Measurements from ENCODE around the gene ZNF263. TPM values are rescaled to one million over a fixed set of nuclear protein-coding genes. Genes with fewer than 3 reads are reported as not detected.
A peak's percentile ranks its signal among the peaks of the same experiment; 100 is the strongest.

ZNF263 gene
- total and polyA plus RNA-seq, 4 donors: 6.3 to 27.3 (median 13.3) TPM

GRCh38 chr16:3328104-3328503, 44.8 kb downstream of the ZNF263 start:
- H3K4me3 ChIP-seq (ENCODE audit: low read depth in 1 of 3, low read length in 3 of 3): peak overlapping the region in 1 of 3 donors; percentile 14
- peaks cover 10 to 24% (median 14%) of the 10 kb centered on the region in 4 donors for H3K9me3 ChIP-seq (ENCODE audit: control insufficient read depth in 4 of 4, low read length in 3 of 4)
- H3K4me1 ChIP-seq (ENCODE audit: control insufficient read depth in 4 of 4, insufficient read depth in 4 of 4, low read length in 3 of 4): no peaks in the 10 kb centered on the region
- H3K27me3 ChIP-seq (ENCODE audit: control insufficient read depth in 4 of 4, insufficient read depth in 4 of 4, low read length in 3 of 4): no peaks in the 10 kb centered on the region
- 40% methylated on average over 3 of the region's 3 CpGs for WGBS
- no peak overlapping the region for H3K9ac ChIP-seq (ENCODE audit: low read depth in 1 of 2, low read length in 2 of 2)
- no peak for TF ChIP-seq TAF1 (conservative IDR thresholded peaks at IDR 0.05)
- TF ChIP-seq MAX (IDR thresholded peaks at IDR 0.05): no peak
- no peak for TF ChIP-seq CTCF (IDR thresholded peaks at IDR 0.05; ENCODE audit: low read depth, low read length, missing input control)
- no peak for TF ChIP-seq NR2F2 (IDR thresholded peaks at IDR 0.05)
- TF ChIP-seq FOXA2 (IDR thresholded peaks at IDR 0.05): no peak
- TF ChIP-seq RXRA (IDR thresholded peaks at IDR 0.05): no peak
- no peak for TF ChIP-seq ATF3 (IDR thresholded peaks at IDR 0.05)
- no peak for TF ChIP-seq REST (IDR thresholded peaks at IDR 0.05)
- no peak for TF ChIP-seq FOXA1 (IDR thresholded peaks at IDR 0.05)
- TF ChIP-seq YY1 (IDR thresholded peaks at IDR 0.05): no peak
- no peak for TF ChIP-seq HNF4G (IDR thresholded peaks at IDR 0.05)
- TF ChIP-seq GABPA (IDR thresholded peaks at IDR 0.05 in 1 of 2, conservative IDR thresholded peaks at IDR 0.05 in 1 of 2): no peak
- H3K27ac ChIP-seq (ENCODE audit: low read depth in 1 of 2, low read length in 2 of 2): no peak overlapping the region
- no peak for DNase-seq (ENCODE audit: low spot score)
- H3K36me3 ChIP-seq (ENCODE audit: control insufficient read depth in 4 of 4, insufficient read depth in 3 of 4, low read depth in 1 of 4, low read length in 3 of 4): no peaks in the 10 kb centered on the region

GRCh38 chr16:3328643-3329042, 45.4 kb downstream of the ZNF263 start:
- H3K4me3 ChIP-seq (ENCODE audit: low read depth in 1 of 3, low read length in 3 of 3): peak overlapping the region in 1 of 3 donors; percentile 14
- H3K9ac ChIP-seq (ENCODE audit: low read depth in 1 of 2, low read length in 2 of 2): no peak overlapping the region
- H3K4me1 ChIP-seq (ENCODE audit: control insufficient read depth in 4 of 4, insufficient read depth in 4 of 4, low read length in 3 of 4): no peaks in the 10 kb centered on the region
- WGBS: 13% methylated on average over 2 of the region's 2 CpGs
- H3K36me3 ChIP-seq (ENCODE audit: control insufficient read depth in 4 of 4, insufficient read depth in 3 of 4, low read depth in 1 of 4, low read length in 3 of 4): no peaks in the 10 kb centered on the region
- no peak overlapping the region for H3K27ac ChIP-seq (ENCODE audit: low read depth in 1 of 2, low read length in 2 of 2)
- no peak for TF ChIP-seq YY1 (IDR thresholded peaks at IDR 0.05)
- TF ChIP-seq JUND (IDR thresholded peaks at IDR 0.05): no peak
- TF ChIP-seq FOXA2 (IDR thresholded peaks at IDR 0.05): no peak
- no peak for TF ChIP-seq ATF3 (IDR thresholded peaks at IDR 0.05)
- peak; percentile 29 to 57 for TF ChIP-seq HNF4A (conservative IDR thresholded peaks at IDR 0.05)
- TF ChIP-seq MAX (IDR thresholded peaks at IDR 0.05): no peak
- no peaks in the 10 kb centered on the region for H3K27me3 ChIP-seq (ENCODE audit: control insufficient read depth in 4 of 4, insufficient read depth in 4 of 4, low read length in 3 of 4)
- no peak for DNase-seq (ENCODE audit: low spot score)
- peaks cover 7 to 18% (median 10%) of the 10 kb centered on the region in 4 donors for H3K9me3 ChIP-seq (ENCODE audit: control insufficient read depth in 4 of 4, low read length in 3 of 4)

Other genes starting within 250 kb of the ZNF263 start
- gene BICDL2, start 246.5 kb upstream of the ZNF263 start, total RNA-seq: under 1 TPM in 1 of 2 donors, not detected in 1; 0.59 TPM
- gene BICDL2, start 246.5 kb upstream of the ZNF263 start, polyA plus RNA-seq: under 1 TPM; 0.15 to 0.33 TPM
- gene MMP25, start 236.9 kb upstream of the ZNF263 start, total RNA-seq: 1 to 10 TPM in 1 of 2 donors, under 1 TPM in 1; 0.47 to 2.7 TPM
- 1 to 10 TPM in 1 of 2 donors, under 1 TPM in 1; 0.57 to 1.3 TPM for gene MMP25, start 236.9 kb upstream of the ZNF263 start, polyA plus RNA-seq
- 100 to 1,000 TPM in 1 of 2 donors, 1 to 10 TPM in 1; 8.6 to 328 TPM for gene IL32, start 217.9 kb upstream of the ZNF263 start, total RNA-seq
- gene IL32, start 217.9 kb upstream of the ZNF263 start, polyA plus RNA-seq: 100 to 1,000 TPM in 1 of 2 donors, 10 to 100 TPM in 1; 93.4 to 300 TPM
- not detected for gene ZSCAN10, start 184.2 kb upstream of the ZNF263 start, total RNA-seq
- gene ZSCAN10, start 184.2 kb upstream of the ZNF263 start, polyA plus RNA-seq: not detected
- gene ZNF205, start 170.9 kb upstream of the ZNF263 start, total RNA-seq: 1 to 10 TPM; 4.1 to 6.9 TPM
- gene ZNF205, start 170.9 kb upstream of the ZNF263 start, polyA plus RNA-seq: 1 to 10 TPM; 2.0 to 5.9 TPM
- 1 to 10 TPM; 1.9 to 4.5 TPM for gene ZNF213, start 148.5 kb upstream of the ZNF263 start, total RNA-seq
- 1 to 10 TPM in 1 of 2 donors, under 1 TPM in 1; 0.56 to 1.6 TPM for gene ZNF213, start 148.5 kb upstream of the ZNF263 start, polyA plus RNA-seq
- gene OR1F1, start 95.3 kb upstream of the ZNF263 start, total RNA-seq: not detected
- gene OR1F1, start 95.3 kb upstream of the ZNF263 start, polyA plus RNA-seq: not detected
- 1 to 10 TPM; 4.5 to 5.3 TPM for gene ZNF200, start 48.3 kb upstream of the ZNF263 start, total RNA-seq
- gene ZNF200, start 48.3 kb upstream of the ZNF263 start, polyA plus RNA-seq: 1 to 10 TPM; 1.8 to 2.3 TPM
- gene MEFV, start 26.9 kb upstream of the ZNF263 start, total RNA-seq: 1 to 10 TPM; 1.2 to 3.3 TPM
- gene MEFV, start 26.9 kb upstream of the ZNF263 start, polyA plus RNA-seq: under 1 TPM; 0.33 to 0.36 TPM
- 1 to 10 TPM; 1.8 to 2.6 TPM for gene TIGD7, start 21.9 kb downstream of the ZNF263 start, total RNA-seq
- gene TIGD7, start 21.9 kb downstream of the ZNF263 start, polyA plus RNA-seq: under 1 TPM; 0.58 to 0.71 TPM
- 10 to 100 TPM; 11.0 to 17.2 TPM for gene ZNF75A, start 22.0 kb downstream of the ZNF263 start, total RNA-seq
- gene ZNF75A, start 22.0 kb downstream of the ZNF263 start, polyA plus RNA-seq: 1 to 10 TPM; 4.9 to 8.6 TPM
- under 1 TPM; 0.08 to 0.19 TPM for gene OR2C1, start 72.4 kb downstream of the ZNF263 start, total RNA-seq
- not detected for gene OR2C1, start 72.4 kb downstream of the ZNF263 start, polyA plus RNA-seq
- 1 to 10 TPM; 6.1 to 7.7 TPM for gene ZSCAN32, start 117.5 kb downstream of the ZNF263 start, total RNA-seq
- 1 to 10 TPM; 4.2 to 5.9 TPM for gene ZSCAN32, start 117.5 kb downstream of the ZNF263 start, polyA plus RNA-seq
- 1 to 10 TPM; 4.2 to 4.6 TPM for gene ZNF174, start 117.7 kb downstream of the ZNF263 start, total RNA-seq
- 1 to 10 TPM; 3.8 to 4.1 TPM for gene ZNF174, start 117.7 kb downstream of the ZNF263 start, polyA plus RNA-seq
- gene ZNF597, start 160.0 kb downstream of the ZNF263 start, total RNA-seq: 1 to 10 TPM; 1.2 to 1.7 TPM
- gene ZNF597, start 160.0 kb downstream of the ZNF263 start, polyA plus RNA-seq: under 1 TPM; 0.53 to 0.54 TPM
- 10 to 100 TPM; 11.3 to 21.3 TPM for gene NAA60, start 160.2 kb downstream of the ZNF263 start, total RNA-seq
- gene NAA60, start 160.2 kb downstream of the ZNF263 start, polyA plus RNA-seq: 10 to 100 TPM; 29.9 to 41.3 TPM
- not detected for gene C16orf90, start 212.0 kb downstream of the ZNF263 start, total RNA-seq
- gene C16orf90, start 212.0 kb downstream of the ZNF263 start, polyA plus RNA-seq: not detected
- 1 to 10 TPM; 4.4 to 5.2 TPM for gene CLUAP1, start 217.5 kb downstream of the ZNF263 start, total RNA-seq
- 1 to 10 TPM; 3.1 to 8.1 TPM for gene CLUAP1, start 217.5 kb downstream of the ZNF263 start, polyA plus RNA-seq